Globus pallidus (tissue), 1 donor: ENCODE results near the gene HNRNPH3.

Experiments
- DNase-seq: peaks from one replicate; pipeline ENCODE4 v3.0.0-alpha.2; 2015; ENCODE audit warnings: low spot score

Gene HNRNPH3

GRCh38 chr10:68330852-68331454 is 911 bp upstream of the HNRNPH3 start:
- DNase-seq = peak; percentile 69

GRCh38 chr10:68332259-68333057 is 594 bp downstream of the HNRNPH3 start, which contains the start of gene PBLD:
Gene PBLD, minus strand, starts transcription at chr10:68332928. Its CDS starts 26,084 bp downstream, at chr10:68306844.
- peak; percentile 85 for DNase-seq

- no peak for DNase-seq
Measured at GRCh38 chr10:68333058-68333395, 1.2 kb downstream of the HNRNPH3 start.

- DNase-seq = peak; percentile 33
Measured at GRCh38 chr10:68333440-68334431, 1.9 kb downstream of the HNRNPH3 start.

GRCh38 chr10:68334672-68335467 is 3.0 kb downstream of the HNRNPH3 start:
- no peak for DNase-seq

GRCh38 chr10:68336754-68337351 is 5.0 kb downstream of the HNRNPH3 start:
- DNase-seq = no peak

- DNase-seq = no peak
Measured at GRCh38 chr10:68340358-68341080, 8.7 kb downstream of the HNRNPH3 start.

GRCh38 chr10:68342909-68343516 is 11.1 kb downstream of the HNRNPH3 start:
- no peak for DNase-seq

GRCh38 chr10:68345621-68346020 is 13.8 kb downstream of the HNRNPH3 start:
- DNase-seq = no peak

GRCh38 chr10:68346774-68347173 is 14.9 kb downstream of the HNRNPH3 start:
- no peak for DNase-seq

GRCh38 chr10:68348265-68348741 is 16.4 kb downstream of the HNRNPH3 start:
- DNase-seq = no peak

GRCh38 chr10:68353537-68353936 is 21.7 kb downstream of the HNRNPH3 start:
- no peak for DNase-seq

GRCh38 chr10:68359189-68359588 is 27.3 kb downstream of the HNRNPH3 start:
- no peak for DNase-seq

- no peak for DNase-seq
Measured at GRCh38 chr10:68362590-68362989, 30.7 kb downstream of the HNRNPH3 start.

- DNase-seq = no peak
Measured at GRCh38 chr10:68364101-68364886, 32.4 kb downstream of the HNRNPH3 start.

GRCh38 chr10:68365611-68366010 is 33.7 kb downstream of the HNRNPH3 start:
- no peak for DNase-seq

GRCh38 chr10:68366600-68366999 is 34.7 kb downstream of the HNRNPH3 start:
- no peak for DNase-seq

- DNase-seq = no peak
Measured at GRCh38 chr10:68367121-68367520, 35.3 kb downstream of the HNRNPH3 start.

GRCh38 chr10:68371604-68372003 is 39.7 kb downstream of the HNRNPH3 start:
- no peak for DNase-seq
